GM12878 (cell line): Measurements from ENCODE around the gene DDTL. TPM values are rescaled to one million over a fixed set of nuclear protein-coding genes. Genes with fewer than 3 reads are reported as not detected.

Source experiments
- ATAC-seq: fragments of 200-7000 bp; cut with Tn5 transposase; 3 replicates; pipeline ENCODE4 v1.9.1; 2020; ENCODE audit warnings: mild to moderate bottlenecking, moderate library complexity
- BruUV-seq: library from RNA; stranded (reverse); fragments of 400-500 nt; replicated peaks from 2 replicates; lab custom pipeline; 2021; lab: Mats Ljungman, UMichigan
- CTCF ChIA-PET: fragments of 300-600 bp; sonication (Branson Sonifier 250); formaldehyde crosslinking; extraction: SDS; loops from one replicate; lab custom pipeline; 2021; ENCODE audit warnings: inconsistent platforms; lab: Yijun Ruan, JAX
- POLR2A ChIA-PET: fragments of 350-600 bp; formaldehyde crosslinking; extraction: SDS; loops from one replicate; lab custom pipeline; 2021; ENCODE audit warnings: inconsistent platforms; lab: Charles Lee
- RAD21 ChIA-PET: fragments of 300-600 bp; sonication (Branson Sonifier 250); formaldehyde crosslinking; loops from one replicate; lab custom pipeline; 2023; ENCODE audit warnings: antibody characterized with exemption; ENCODE audit not compliant: unreplicated experiment; lab: Charles Lee
- SMC1A ChIA-PET: fragments of 300-600 bp; sonication (Branson Sonifier 250); formaldehyde crosslinking; loops from one replicate; lab custom pipeline; 2023; ENCODE audit not compliant: unreplicated experiment, uncharacterized antibody; lab: Charles Lee
- DNase-seq: peaks from one replicate; pipeline ENCODE4 v3.0.0-alpha.2; 2011; ENCODE audit warnings: low read depth, low spot score
- FAIRE-seq: peaks from 3 replicates; lab custom pipeline; 2011; peaks lifted over from hg19 to GRCh38; lab: Jason Lieb, UNC
- H2AFZ ChIP-seq: 2 replicates; pipeline ENCODE4 v1.6.0; 2011; ENCODE audit warnings: low read depth, low read length, control low read depth; ENCODE audit not compliant: control insufficient read depth
- H3K27ac ChIP-seq: 2 replicates; pipeline ENCODE4 v1.5.1; 2011; ENCODE audit warnings: control low read depth; ENCODE audit not compliant: control insufficient read depth, insufficient read depth
- H3K27me3 ChIP-seq, 2 experiments: replicated peaks in 1 of 2; 2 replicates each; pipeline versions ENCODE4 v1.6.0 to v1.6.1; 2011; ENCODE audit warnings: low read length in 1 of 2; ENCODE audit not compliant: control insufficient read depth in 2 of 2, insufficient read depth in 2 of 2
- H3K36me3 ChIP-seq, 2 experiments: 2 replicates each; pipeline ENCODE4 v1.5.1; 2011; ENCODE audit warnings: low read length in 1 of 2; ENCODE audit not compliant: control insufficient read depth in 2 of 2, insufficient read depth in 2 of 2
- H3K4me1 ChIP-seq: 2 replicates; pipeline ENCODE4 v1.6.1; 2011; ENCODE audit warnings: mild to moderate bottlenecking, low read length, moderate library complexity, mixed read lengths; ENCODE audit not compliant: control insufficient read depth, insufficient read depth
- H3K4me2 ChIP-seq: 2 replicates; pipeline ENCODE4 v1.6.0; 2011; ENCODE audit warnings: control low read depth; ENCODE audit not compliant: control insufficient read depth, insufficient read depth
- H3K4me3 ChIP-seq: fragments of 200-600 bp; sonication (generic); 2 replicates; pipeline ENCODE4 v1.5.1; 2016
- H3K79me2 ChIP-seq: 2 replicates; pipeline ENCODE4 v1.6.0; 2011; ENCODE audit warnings: low read length; ENCODE audit not compliant: control insufficient read depth, insufficient read depth
- H3K9ac ChIP-seq: 2 replicates; pipeline ENCODE4 v1.8.0; 2011; ENCODE audit warnings: low read length, control low read depth, mixed read lengths; ENCODE audit not compliant: control insufficient read depth, insufficient read depth
- H3K9me3 ChIP-seq: replicated peaks from 3 replicates; pipeline ENCODE4 v1.5.1; 2011; ENCODE audit warnings: mild to moderate bottlenecking, low read length; ENCODE audit not compliant: control insufficient read depth, insufficient read depth
- H4K20me1 ChIP-seq: 2 replicates; pipeline ENCODE4 v1.6.0; 2011; ENCODE audit not compliant: control insufficient read depth, insufficient read depth
- GABPA ChIP-seq: IDR thresholded peaks from 2 replicates; pipeline ENCODE4 v1.6.1; 2014; ENCODE audit warnings: antibody characterized with exemption, low read depth, mild to moderate bottlenecking, inconsistent platforms
- NFXL1 ChIP-seq: fragments of 450-650 bp; IDR thresholded peaks from 2 replicates; pipeline ENCODE4 v1.6.1; 2017; ENCODE audit warnings: antibody characterized with exemption, mild to moderate bottlenecking, borderline replicate concordance
- YBX1 ChIP-seq: fragments of 450-650 bp; IDR thresholded peaks from 2 replicates; pipeline ENCODE4 v1.6.1; 2016; ENCODE audit warnings: antibody characterized with exemption
- WGBS: methylation state at CpG from one replicate; pipeline ENCODE4 v1.1.6; 2016; ENCODE audit warnings: low lambda C conversion rate; ENCODE audit not compliant: insufficient replicate concordance, insufficient coverage; ENCODE audit errors: missing lambda C conversion rate; 5-methylcytosine and 5-hydroxymethylcytosine counted together
- in situ Hi-C: fragments of 300-500 bp; cut with MboI; formaldehyde crosslinking; loops from 9 replicates; pipeline ENCODE4 v1.14.3; 2018; ENCODE audit warnings: mixed read lengths
- intact Hi-C: fragments of 100-400 bp; cut with micrococcal nuclease; formaldehyde crosslinking; loops from one replicate; pipeline ENCODE4 v1.14.2; 2022; ENCODE audit not compliant: unreplicated experiment
- polyA plus RNA-seq, 11 experiments: library from polyadenylated mRNA; depleted of rRNA in 4 of 11; unstranded in 6 of 11; stranded (reverse) in 5 of 11; fragments of >200 nt; fragmentation: Nextera tagmentation in 4 of 11; fragmentation: Illumina TruSeq in 1 of 11; extraction: Ambion mirVana in 4 of 11; extraction: Trizol in 1 of 11; gene quantifications; 1 replicate in 1 of 11; 2 replicates in 10 of 11; pipeline versions ENCODE4 v1.2.1 to v1.2.3, GENCODE V29; 2011 to 2016; ENCODE audit warnings: inconsistent platforms in 2 of 11, missing spikeins in 2 of 11, low read depth in 1 of 11
- total RNA-seq, 4 experiments: library from RNA; depleted of rRNA in 3 of 4; stranded (reverse); fragments of >200 nt in 3 of 4; fragmentation: Illumina TruSeq in 1 of 4; extraction: Trizol in 1 of 4; gene quantifications; 2 replicates each; pipeline versions ENCODE4 v1.2.1 to v1.2.3, GENCODE V29; 2013 to 2021
- TF ChIP-seq, protein P1 (sequence below): IDR thresholded peaks from 2 replicates; pipeline ENCODE4 v1.6.1; 2012; ENCODE audit warnings: low read depth, low read length, improper control_type of control experiment
- TF ChIP-seq, protein P2 (sequence below): IDR thresholded peaks from 2 replicates; pipeline ENCODE4 v1.6.1; 2011; ENCODE audit warnings: borderline replicate concordance, low read depth, mild to moderate bottlenecking, moderate library complexity, low read length; ENCODE audit not compliant: insufficient read depth, poor library complexity, severe bottlenecking

Gene DDTL
- total and polyA plus RNA-seq, 10 of the 15 experiments (the other 5 are each of a cell fraction or from before 2014, with no cell fraction given), result 0.05 to 4.0 (median 1.4) TPM; not detected in 3

DNA sequence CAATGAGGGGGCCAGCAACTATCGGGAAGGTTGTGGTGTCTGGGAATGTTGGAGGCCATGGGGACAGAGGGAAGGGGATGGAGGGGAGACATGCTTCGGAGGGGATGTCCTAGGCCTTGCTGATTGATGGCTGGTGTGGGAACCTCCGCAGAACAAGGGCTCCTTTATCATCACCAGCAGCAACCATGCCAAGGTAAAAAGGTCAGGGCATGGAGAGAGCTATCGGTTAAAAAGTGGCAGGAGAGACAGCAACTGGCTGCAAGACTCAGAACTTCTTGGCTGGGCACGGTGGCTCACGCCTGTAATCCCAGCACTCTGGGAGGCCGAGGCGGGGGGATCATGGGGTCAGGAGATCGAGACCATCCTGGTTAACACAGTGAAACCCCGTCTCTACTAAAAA is 35.6 kb downstream of the DDTL start:
- H3K27ac ChIP-seq, result no peak overlapping the region
- H3K9me3 ChIP-seq, result no peaks in the 10 kb centered on the region
- no peak overlapping the region for H2AFZ ChIP-seq
- DNase-seq (no peak), ATAC-seq (no peak), FAIRE-seq (no peak)
- ChIA-PET POLR2A (interaction anchor here (1.8 kb wide), 1 partner anchor 10 kb away, joined by 3 read pairs; no protein-coding TSS in a partner anchor), SMC1A (no interaction called here), RAD21 (no interaction called here), CTCF (no interaction called here)
- no peaks in the 10 kb centered on the region for H3K79me2 ChIP-seq
- H3K4me1 ChIP-seq, result no peaks in the 10 kb centered on the region
- no peaks in the 10 kb centered on the region for H4K20me1 ChIP-seq
- H3K9ac ChIP-seq, result no peak overlapping the region
- no peak for TF ChIP-seq NFXL1
- no peak for TF ChIP-seq GABPA
- in situ Hi-C loops, result no loop called here
- no peak overlapping the region for H3K4me2 ChIP-seq
- intact Hi-C loops, result loop anchor here (10.0 kb wide), 1 partner anchor 57 kb away; no protein-coding TSS in a partner anchor
- no TSS peak for BruUV-seq
- 57% methylated on average over 10 of the region's 10 CpGs for WGBS
- no peaks in the 10 kb centered on the region for H3K27me3 ChIP-seq
- H3K4me3 ChIP-seq, result no peak overlapping the region
- no peaks in the 10 kb centered on the region for H3K36me3 ChIP-seq

DNA sequence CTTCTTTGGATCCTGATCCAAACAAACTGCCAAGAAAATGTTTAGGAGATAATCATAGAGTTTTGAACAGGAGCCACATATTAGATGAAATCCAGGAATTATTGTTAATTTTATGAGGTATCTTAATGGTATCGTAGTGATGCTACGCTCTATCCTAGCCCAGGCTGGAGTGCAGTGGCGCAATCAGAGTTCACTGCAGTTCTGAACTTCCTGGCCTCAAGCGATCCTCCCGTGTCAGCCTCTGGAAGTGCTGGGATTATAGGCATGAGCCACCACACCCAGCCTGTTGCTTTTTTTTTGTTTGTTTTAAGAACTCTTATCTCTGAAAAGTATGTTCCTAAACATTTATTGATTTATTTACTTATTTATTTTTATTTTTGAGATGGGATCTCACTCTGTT is 36.2 kb downstream of the DDTL start:
- SMC1A ChIA-PET, result no interaction called here

More for the DNA sequence above, 36.2 kb downstream of the DDTL start:
- in situ Hi-C loops, result no loop called here
- no peak for DNase-seq
- no peaks in the 10 kb centered on the region for H3K4me1 ChIP-seq
- no peaks in the 10 kb centered on the region for H3K36me3 ChIP-seq
- WGBS, result 72% methylated on average over 5 of the region's 5 CpGs
- no TSS peak for BruUV-seq
- H4K20me1 ChIP-seq, result no peaks in the 10 kb centered on the region
- TF ChIP-seq, protein P1, sequence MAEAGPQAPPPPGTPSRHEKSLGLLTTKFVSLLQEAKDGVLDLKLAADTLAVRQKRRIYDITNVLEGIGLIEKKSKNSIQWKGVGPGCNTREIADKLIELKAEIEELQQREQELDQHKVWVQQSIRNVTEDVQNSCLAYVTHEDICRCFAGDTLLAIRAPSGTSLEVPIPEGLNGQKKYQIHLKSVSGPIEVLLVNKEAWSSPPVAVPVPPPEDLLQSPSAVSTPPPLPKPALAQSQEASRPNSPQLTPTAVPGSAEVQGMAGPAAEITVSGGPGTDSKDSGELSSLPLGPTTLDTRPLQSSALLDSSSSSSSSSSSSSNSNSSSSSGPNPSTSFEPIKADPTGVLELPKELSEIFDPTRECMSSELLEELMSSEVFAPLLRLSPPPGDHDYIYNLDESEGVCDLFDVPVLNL, result no peak
- no peak for TF ChIP-seq YBX1
- TF ChIP-seq, protein P2, sequence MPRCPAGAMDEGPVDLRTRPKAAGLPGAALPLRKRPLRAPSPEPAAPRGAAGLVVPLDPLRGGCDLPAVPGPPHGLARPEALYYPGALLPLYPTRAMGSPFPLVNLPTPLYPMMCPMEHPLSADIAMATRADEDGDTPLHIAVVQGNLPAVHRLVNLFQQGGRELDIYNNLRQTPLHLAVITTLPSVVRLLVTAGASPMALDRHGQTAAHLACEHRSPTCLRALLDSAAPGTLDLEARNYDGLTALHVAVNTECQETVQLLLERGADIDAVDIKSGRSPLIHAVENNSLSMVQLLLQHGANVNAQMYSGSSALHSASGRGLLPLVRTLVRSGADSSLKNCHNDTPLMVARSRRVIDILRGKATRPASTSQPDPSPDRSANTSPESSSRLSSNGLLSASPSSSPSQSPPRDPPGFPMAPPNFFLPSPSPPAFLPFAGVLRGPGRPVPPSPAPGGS, result no peak
- no peak overlapping the region for H3K4me2 ChIP-seq
- ATAC-seq, result no peak
- H3K9ac ChIP-seq, result no peak overlapping the region
- FAIRE-seq, result no peak
- no peak overlapping the region for H3K4me3 ChIP-seq
- no peaks in the 10 kb centered on the region for H3K9me3 ChIP-seq
- intact Hi-C loops, result loop anchor here (10.0 kb wide), 1 partner anchor 58 kb away; no protein-coding TSS in a partner anchor
- no peak overlapping the region for H2AFZ ChIP-seq
- ChIA-PET CTCF (no interaction called here), POLR2A (interaction anchor here (1.8 kb wide), 1 partner anchor 9 kb away, joined by 3 read pairs; no protein-coding TSS in a partner anchor), RAD21 (no interaction called here)
- H3K27me3 ChIP-seq, result no peaks in the 10 kb centered on the region
- no peak overlapping the region for H3K27ac ChIP-seq
- no peaks in the 10 kb centered on the region for H3K79me2 ChIP-seq
